ENCODE data around the gene PTGER4. TPM values are rescaled to one million over a fixed set of nuclear protein-coding genes. Genes with fewer than 3 reads are reported as not detected.
"Not testable (repeated sequence)": the region's sequence is repeated elsewhere in the genome, so short reads cannot be mapped to it uniquely, and the experiment has no call there.

PTGER4 gene
- 10 to 100 TPM in 3 of 4 donors, 1 to 10 TPM in 1; 6.7 to 29.7 (median 19.1) TPM for polyA plus RNA-seq
- long read RNA-seq, donor 1, transcript PTGER4-205 (2 exons, 1,279 nt) = minor isoform, 5 of 19 reads
- long read RNA-seq, donor 1, transcript PTGER4-201 (3 exons, 3,848 nt) = major isoform, 6 of 19 reads
- long read RNA-seq, donor 1, partial matches to known transcripts = 8 of 19 reads
- long read RNA-seq, donor 1, other reads (novel, unspliced or antisense) = 0 of 19 reads
- long read RNA-seq, donor 2, partial matches to known transcripts = 0 of 2 reads
- long read RNA-seq, donor 2, other reads (novel, unspliced or antisense) = 0 of 2 reads
- long read RNA-seq, donor 3, partial matches to known transcripts = 39 of 42 reads
- long read RNA-seq, donor 3, other reads (novel, unspliced or antisense) = 0 of 42 reads
- long read RNA-seq, donor 4 = 0 reads
- long read RNA-seq, donor 5 = 0 reads
- long read RNA-seq, donor 6, partial matches to known transcripts = 0 of 4 reads
- long read RNA-seq, donor 6, other reads (novel, unspliced or antisense) = 0 of 4 reads
- long read RNA-seq, donor 7, partial matches to known transcripts = 0 of 1 reads
- long read RNA-seq, donor 7, other reads (novel, unspliced or antisense) = 0 of 1 reads
- long read RNA-seq, donor 8, partial matches to known transcripts = 0 of 1 reads
- long read RNA-seq, donor 8, other reads (novel, unspliced or antisense) = 0 of 1 reads
- long read RNA-seq, donor 9 = 0 reads
- long read RNA-seq, donor 10, transcript PTGER4-201 (3 exons, 3,848 nt) = major isoform, 5 of 22 reads
- long read RNA-seq, donor 10, partial matches to known transcripts = 15 of 22 reads
- long read RNA-seq, donor 10, other reads (novel, unspliced or antisense) = 0 of 22 reads

- peak within 1 kb of the TSS; percentile 96 to 97 (median 97) for H3K27ac ChIP-seq (ENCODE audit: low read depth in 1 of 3, low read length in 2 of 3)
- H3K36me3 ChIP-seq (ENCODE audit: control insufficient read depth in 3 of 3, insufficient read depth in 2 of 3, low read depth in 1 of 3, low read length in 3 of 3) = peaks cover 0 to 8% (median 0%) of the 10 kb centered on the region in 3 donors
- H3K27me3 ChIP-seq (ENCODE audit: control insufficient read depth in 3 of 3, insufficient read depth in 3 of 3, low read length in 3 of 3) = peaks cover 0 to 4% (median 0%) of the 10 kb centered on the region in 3 donors
- no peak for FAIRE-seq
- WGBS, 3 donors = 0 to 1% (median 1%) methylated on average over 44 of the region's 44 CpGs
- peak; percentile 45 to 58 for DNase-seq
- H3K4me1 ChIP-seq (ENCODE audit: control insufficient read depth in 3 of 3, insufficient read depth in 2 of 3, low read depth in 1 of 3, low read length in 2 of 3) = peaks cover 2 to 10% (median 3%) of the 10 kb centered on the region in 3 donors
- peak within 1 kb of the TSS; percentile 78 to 89 (median 85) for H3K4me3 ChIP-seq (ENCODE audit: low read depth in 1 of 3, low read length in 3 of 3)
- no peaks in the 10 kb centered on the region for H3K9me3 ChIP-seq (ENCODE audit: control insufficient read depth in 2 of 2, insufficient read depth in 1 of 2, low read depth in 1 of 2, low read length in 1 of 2)
Measured at GRCh38 chr5:40679913-40680681, at the start of gene PTGER4. TSS of gene PTGER4 (plus strand) at chr5:40679915. CDS start at chr5:40680994, 1,079 bp downstream.

- Histone ChIP-seq H3K4me3 (ENCODE audit: low read depth in 1 of 3, low read length in 3 of 3) (no peak overlapping the region), H3K36me3 (ENCODE audit: control insufficient read depth in 3 of 3, insufficient read depth in 2 of 3, low read depth in 1 of 3, low read length in 3 of 3) (no peaks in the 10 kb centered on the region), H3K4me1 (ENCODE audit: control insufficient read depth in 3 of 3, insufficient read depth in 2 of 3, low read depth in 1 of 3, low read length in 2 of 3) (no peaks in the 10 kb centered on the region), H3K27me3 (ENCODE audit: control insufficient read depth in 3 of 3, insufficient read depth in 3 of 3, low read length in 3 of 3) (no peaks in the 10 kb centered on the region), H3K9me3 (ENCODE audit: control insufficient read depth in 2 of 2, insufficient read depth in 1 of 2, low read depth in 1 of 2, low read length in 1 of 2) (peaks cover 0 to 9% of the 10 kb centered on the region in 2 donors), H3K27ac (ENCODE audit: low read depth in 1 of 3, low read length in 2 of 3) (no peak overlapping the region)
- FAIRE-seq = no peak
- no peak for DNase-seq
Measured at GRCh38 chr5:40630126-40630525, 49.6 kb upstream of the PTGER4 start.

- Histone ChIP-seq H3K27ac (ENCODE audit: low read depth in 1 of 3, low read length in 2 of 3) (no peak overlapping the region), H3K4me3 (ENCODE audit: low read depth in 1 of 3, low read length in 3 of 3) (no peak overlapping the region), H3K4me1 (ENCODE audit: control insufficient read depth in 3 of 3, insufficient read depth in 2 of 3, low read depth in 1 of 3, low read length in 2 of 3) (no peaks in the 10 kb centered on the region), H3K27me3 (ENCODE audit: control insufficient read depth in 3 of 3, insufficient read depth in 3 of 3, low read length in 3 of 3) (no peaks in the 10 kb centered on the region), H3K9me3 (ENCODE audit: control insufficient read depth in 2 of 2, insufficient read depth in 1 of 2, low read depth in 1 of 2, low read length in 1 of 2) (peaks cover 0 to 5% of the 10 kb centered on the region in 2 donors), H3K36me3 (ENCODE audit: control insufficient read depth in 3 of 3, insufficient read depth in 2 of 3, low read depth in 1 of 3, low read length in 3 of 3) (no peaks in the 10 kb centered on the region)
- 39 to 67% (median 52%) methylated on average over 7 of the region's 7 CpGs for WGBS, 3 donors
- DNase-seq (peak in 1 of 2 donors; percentile 70), FAIRE-seq (no peak)
Measured at GRCh38 chr5:40631236-40631635, 48.5 kb upstream of the PTGER4 start.

GRCh38 chr5:40634154-40634553 lies 45.6 kb upstream of the PTGER4 start:
- no peaks in the 10 kb centered on the region for H3K4me1 ChIP-seq (ENCODE audit: control insufficient read depth in 3 of 3, insufficient read depth in 2 of 3, low read depth in 1 of 3, low read length in 2 of 3)
- no peaks in the 10 kb centered on the region for H3K36me3 ChIP-seq (ENCODE audit: control insufficient read depth in 3 of 3, insufficient read depth in 2 of 3, low read depth in 1 of 3, low read length in 3 of 3)
- WGBS, 3 donors = 12 to 71% (median 40%) methylated on average over 3 of the region's 3 CpGs
- peaks cover 0 to 5% of the 10 kb centered on the region in 2 donors for H3K9me3 ChIP-seq (ENCODE audit: control insufficient read depth in 2 of 2, insufficient read depth in 1 of 2, low read depth in 1 of 2, low read length in 1 of 2)
- no peak overlapping the region for H3K4me3 ChIP-seq (ENCODE audit: low read depth in 1 of 3, low read length in 3 of 3)
- no peaks in the 10 kb centered on the region for H3K27me3 ChIP-seq (ENCODE audit: control insufficient read depth in 3 of 3, insufficient read depth in 3 of 3, low read length in 3 of 3)
- H3K27ac ChIP-seq (ENCODE audit: low read depth in 1 of 3, low read length in 2 of 3) = no peak overlapping the region
- DNase-seq = peak; percentile 29 to 50
- no peak for FAIRE-seq

- DNase-seq (no peak), FAIRE-seq (no peak)
- Histone ChIP-seq H3K4me3 (ENCODE audit: low read depth in 1 of 3, low read length in 3 of 3) (no peak overlapping the region), H3K4me1 (ENCODE audit: control insufficient read depth in 3 of 3, insufficient read depth in 2 of 3, low read depth in 1 of 3, low read length in 2 of 3) (no peaks in the 10 kb centered on the region), H3K27ac (ENCODE audit: low read depth in 1 of 3, low read length in 2 of 3) (no peak overlapping the region), H3K36me3 (ENCODE audit: control insufficient read depth in 3 of 3, insufficient read depth in 2 of 3, low read depth in 1 of 3, low read length in 3 of 3) (no peaks in the 10 kb centered on the region), H3K9me3 (ENCODE audit: control insufficient read depth in 2 of 2, insufficient read depth in 1 of 2, low read depth in 1 of 2, low read length in 1 of 2) (peaks cover 0 to 5% of the 10 kb centered on the region in 2 donors), H3K27me3 (ENCODE audit: control insufficient read depth in 3 of 3, insufficient read depth in 3 of 3, low read length in 3 of 3) (no peaks in the 10 kb centered on the region)
- 80 to 82% (median 82%) methylated on average over 7 of the region's 7 CpGs for WGBS, 3 donors
Measured at GRCh38 chr5:40634593-40634992, 45.1 kb upstream of the PTGER4 start.

GRCh38 chr5:40639531-40639930 lies 40.2 kb upstream of the PTGER4 start:
- not testable (repeated sequence) for H3K9me3 ChIP-seq (ENCODE audit: control insufficient read depth in 2 of 2, insufficient read depth in 1 of 2, low read depth in 1 of 2, low read length in 1 of 2); H3K36me3 ChIP-seq (ENCODE audit: control insufficient read depth in 3 of 3, insufficient read depth in 2 of 3, low read depth in 1 of 3, low read length in 3 of 3); H3K27me3 ChIP-seq (ENCODE audit: control insufficient read depth in 3 of 3, insufficient read depth in 3 of 3, low read length in 3 of 3); H3K4me1 ChIP-seq (ENCODE audit: control insufficient read depth in 3 of 3, insufficient read depth in 2 of 3, low read depth in 1 of 3, low read length in 2 of 3); H3K4me3 ChIP-seq (ENCODE audit: low read depth in 1 of 3, low read length in 3 of 3); FAIRE-seq; H3K27ac ChIP-seq (ENCODE audit: low read depth in 1 of 3, low read length in 2 of 3); DNase-seq
- 86 to 100% (median 100%) methylated on average over 1 of the region's 1 CpG for WGBS, 3 donors

- DNase-seq (peak; percentile 50 to 94), FAIRE-seq (peak; percentile 71)
- H3K27ac ChIP-seq (ENCODE audit: low read depth in 1 of 3, low read length in 2 of 3) = peak overlapping the region in 2 of 3 donors; percentile 7 to 52
- no peaks in the 10 kb centered on the region for H3K27me3 ChIP-seq (ENCODE audit: control insufficient read depth in 3 of 3, insufficient read depth in 3 of 3, low read length in 3 of 3)
- H3K36me3 ChIP-seq (ENCODE audit: control insufficient read depth in 3 of 3, insufficient read depth in 2 of 3, low read depth in 1 of 3, low read length in 3 of 3) = no peaks in the 10 kb centered on the region
- H3K4me1 ChIP-seq (ENCODE audit: control insufficient read depth in 3 of 3, insufficient read depth in 2 of 3, low read depth in 1 of 3, low read length in 2 of 3) = no peaks in the 10 kb centered on the region
- no peaks in the 10 kb centered on the region for H3K9me3 ChIP-seq (ENCODE audit: control insufficient read depth in 2 of 2, insufficient read depth in 1 of 2, low read depth in 1 of 2, low read length in 1 of 2)
- no peak overlapping the region for H3K4me3 ChIP-seq (ENCODE audit: low read depth in 1 of 3, low read length in 3 of 3)
- WGBS, 3 donors = 11 to 51% (median 27%) methylated on average over 3 of the region's 3 CpGs
Measured at GRCh38 chr5:40646266-40646665, 33.4 kb upstream of the PTGER4 start.

- Histone ChIP-seq H3K36me3 (ENCODE audit: control insufficient read depth in 3 of 3, insufficient read depth in 2 of 3, low read depth in 1 of 3, low read length in 3 of 3) (no peaks in the 10 kb centered on the region), H3K27me3 (ENCODE audit: control insufficient read depth in 3 of 3, insufficient read depth in 3 of 3, low read length in 3 of 3) (no peaks in the 10 kb centered on the region), H3K4me3 (ENCODE audit: low read depth in 1 of 3, low read length in 3 of 3) (no peak overlapping the region), H3K4me1 (ENCODE audit: control insufficient read depth in 3 of 3, insufficient read depth in 2 of 3, low read depth in 1 of 3, low read length in 2 of 3) (no peaks in the 10 kb centered on the region), H3K27ac (ENCODE audit: low read depth in 1 of 3, low read length in 2 of 3) (no peak overlapping the region), H3K9me3 (ENCODE audit: control insufficient read depth in 2 of 2, insufficient read depth in 1 of 2, low read depth in 1 of 2, low read length in 1 of 2) (no peaks in the 10 kb centered on the region)
- DNase-seq = no peak
- 92 to 97% (median 94%) methylated on average over 1 of the region's 1 CpG for WGBS, 3 donors
- FAIRE-seq = no peak
Measured at GRCh38 chr5:40648150-40648549, 31.6 kb upstream of the PTGER4 start.

Measured in small intestine (tissue), 16 donors.